PC-3 (cell line): ENCODE data around the gene CENPH.

Source experiments
- EZH2 ChIP-seq: fragments of 300-600 bp; sonication (generic); IDR thresholded peaks from one replicate; pipeline ENCODE4 v1.6.1; 2017; ENCODE audit warnings: antibody characterized with exemption, mild to moderate bottlenecking, low read length; ENCODE audit not compliant: unreplicated experiment
- TF ChIP-seq, protein P1 (sequence below): fragments of 300-600 bp; sonication (generic); conservative IDR thresholded peaks from 2 replicates; pipeline ENCODE4 v1.5.1; 2017; ENCODE audit warnings: antibody characterized with exemption, low read depth, mild to moderate bottlenecking, low read length

DNA sequence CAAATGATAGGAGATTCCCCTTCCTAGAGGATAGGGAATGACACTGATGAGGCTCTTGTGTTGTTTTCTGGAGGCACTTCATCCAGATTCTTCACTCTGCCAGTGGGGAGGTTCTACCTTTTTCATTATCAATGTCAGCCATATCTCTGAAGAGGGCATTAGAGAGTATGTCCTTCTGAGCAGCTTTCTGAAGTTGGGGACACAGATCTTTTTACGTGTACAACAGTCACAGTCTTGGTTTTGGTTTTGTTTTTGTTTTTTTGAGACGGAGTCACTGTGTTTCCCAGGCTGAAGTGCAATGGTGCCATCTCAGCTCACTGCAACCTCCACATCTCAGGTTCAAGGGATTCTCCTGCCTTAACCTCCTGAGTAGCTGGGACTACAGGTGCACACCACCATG, 22.6 kb downstream of the CENPH start:
- no peak for TF ChIP-seq EZH2
- TF ChIP-seq, protein P1, sequence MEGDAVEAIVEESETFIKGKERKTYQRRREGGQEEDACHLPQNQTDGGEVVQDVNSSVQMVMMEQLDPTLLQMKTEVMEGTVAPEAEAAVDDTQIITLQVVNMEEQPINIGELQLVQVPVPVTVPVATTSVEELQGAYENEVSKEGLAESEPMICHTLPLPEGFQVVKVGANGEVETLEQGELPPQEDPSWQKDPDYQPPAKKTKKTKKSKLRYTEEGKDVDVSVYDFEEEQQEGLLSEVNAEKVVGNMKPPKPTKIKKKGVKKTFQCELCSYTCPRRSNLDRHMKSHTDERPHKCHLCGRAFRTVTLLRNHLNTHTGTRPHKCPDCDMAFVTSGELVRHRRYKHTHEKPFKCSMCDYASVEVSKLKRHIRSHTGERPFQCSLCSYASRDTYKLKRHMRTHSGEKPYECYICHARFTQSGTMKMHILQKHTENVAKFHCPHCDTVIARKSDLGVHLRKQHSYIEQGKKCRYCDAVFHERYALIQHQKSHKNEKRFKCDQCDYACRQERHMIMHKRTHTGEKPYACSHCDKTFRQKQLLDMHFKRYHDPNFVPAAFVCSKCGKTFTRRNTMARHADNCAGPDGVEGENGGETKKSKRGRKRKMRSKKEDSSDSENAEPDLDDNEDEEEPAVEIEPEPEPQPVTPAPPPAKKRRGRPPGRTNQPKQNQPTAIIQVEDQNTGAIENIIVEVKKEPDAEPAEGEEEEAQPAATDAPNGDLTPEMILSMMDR = no peak
